ENCODE measurements around the gene CTNND2.

DNA sequence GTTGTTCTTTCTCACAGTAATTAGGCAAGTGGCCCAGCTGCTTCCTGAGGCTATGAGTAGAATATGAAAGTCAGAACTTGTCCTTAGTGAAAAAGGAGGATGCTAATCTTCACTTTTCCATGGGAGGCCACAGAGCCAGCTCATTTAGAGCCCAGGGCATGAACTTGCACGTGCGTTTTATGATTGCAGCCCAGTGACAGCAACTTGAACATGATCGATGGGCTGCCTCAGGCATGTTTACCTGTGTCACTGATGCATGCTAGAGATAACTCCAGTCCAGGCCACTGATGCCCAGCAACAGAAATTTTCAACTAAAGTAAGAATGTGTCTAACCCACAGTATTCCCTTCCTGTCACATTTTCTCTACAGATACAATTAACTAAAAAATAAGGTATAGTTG, 179.3 kb downstream of the CTNND2 start:
- no peak for TF ChIP-seq TAF1 (IDR thresholded peaks at IDR 0.05; ENCODE audit: borderline replicate concordance, low read depth, low read length)
- TF ChIP-seq, protein P1, sequence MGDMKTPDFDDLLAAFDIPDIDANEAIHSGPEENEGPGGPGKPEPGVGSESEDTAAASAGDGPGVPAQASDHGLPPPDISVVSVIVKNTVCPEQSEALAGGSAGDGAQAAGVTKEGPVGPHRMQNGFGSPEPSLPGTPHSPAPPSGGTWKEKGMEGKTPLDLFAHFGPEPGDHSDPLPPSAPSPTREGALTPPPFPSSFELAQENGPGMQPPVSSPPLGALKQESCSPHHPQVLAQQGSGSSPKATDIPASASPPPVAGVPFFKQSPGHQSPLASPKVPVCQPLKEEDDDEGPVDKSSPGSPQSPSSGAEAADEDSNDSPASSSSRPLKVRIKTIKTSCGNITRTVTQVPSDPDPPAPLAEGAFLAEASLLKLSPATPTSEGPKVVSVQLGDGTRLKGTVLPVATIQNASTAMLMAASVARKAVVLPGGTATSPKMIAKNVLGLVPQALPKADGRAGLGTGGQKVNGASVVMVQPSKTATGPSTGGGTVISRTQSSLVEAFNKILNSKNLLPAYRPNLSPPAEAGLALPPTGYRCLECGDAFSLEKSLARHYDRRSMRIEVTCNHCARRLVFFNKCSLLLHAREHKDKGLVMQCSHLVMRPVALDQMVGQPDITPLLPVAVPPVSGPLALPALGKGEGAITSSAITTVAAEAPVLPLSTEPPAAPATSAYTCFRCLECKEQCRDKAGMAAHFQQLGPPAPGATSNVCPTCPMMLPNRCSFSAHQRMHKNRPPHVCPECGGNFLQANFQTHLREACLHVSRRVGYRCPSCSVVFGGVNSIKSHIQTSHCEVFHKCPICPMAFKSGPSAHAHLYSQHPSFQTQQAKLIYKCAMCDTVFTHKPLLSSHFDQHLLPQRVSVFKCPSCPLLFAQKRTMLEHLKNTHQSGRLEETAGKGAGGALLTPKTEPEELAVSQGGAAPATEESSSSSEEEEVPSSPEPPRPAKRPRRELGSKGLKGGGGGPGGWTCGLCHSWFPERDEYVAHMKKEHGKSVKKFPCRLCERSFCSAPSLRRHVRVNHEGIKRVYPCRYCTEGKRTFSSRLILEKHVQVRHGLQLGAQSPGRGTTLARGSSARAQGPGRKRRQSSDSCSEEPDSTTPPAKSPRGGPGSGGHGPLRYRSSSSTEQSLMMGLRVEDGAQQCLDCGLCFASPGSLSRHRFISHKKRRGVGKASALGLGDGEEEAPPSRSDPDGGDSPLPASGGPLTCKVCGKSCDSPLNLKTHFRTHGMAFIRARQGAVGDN (IDR thresholded peaks at IDR 0.05) = no peak
- TF ChIP-seq POLR2A (IDR thresholded peaks at IDR 0.05; ENCODE audit: low read depth, low read length) = no peak
- no peak for TF ChIP-seq ETV6 (conservative IDR thresholded peaks at IDR 0.05 in 1 of 2, IDR thresholded peaks at IDR 0.05 in 1 of 2; ENCODE audit: borderline replicate concordance in 1 of 2, low read depth in 1 of 2)

Measured in GM12878 (cell line).